ENCODE results near the gene SCN8A. TPM values are rescaled to one million over a fixed set of nuclear protein-coding genes. Genes with fewer than 3 reads are reported as not detected.
"Not testable (repeated sequence)": the region's sequence is repeated elsewhere in the genome, so short reads cannot be mapped to it uniquely, and the experiment has no call there.

Gene SCN8A
- total RNA-seq, 1 donor from 2014 or later = 2.7 TPM

GRCh38 chr12:51797301-51797700 is 206.3 kb downstream of the SCN8A start:
- H3K9me3 Mint-ChIP-seq = no peaks in the 10 kb centered on the region
- H3K27ac Mint-ChIP-seq = no peak overlapping the region
- TF ChIP-seq, protein P1, sequence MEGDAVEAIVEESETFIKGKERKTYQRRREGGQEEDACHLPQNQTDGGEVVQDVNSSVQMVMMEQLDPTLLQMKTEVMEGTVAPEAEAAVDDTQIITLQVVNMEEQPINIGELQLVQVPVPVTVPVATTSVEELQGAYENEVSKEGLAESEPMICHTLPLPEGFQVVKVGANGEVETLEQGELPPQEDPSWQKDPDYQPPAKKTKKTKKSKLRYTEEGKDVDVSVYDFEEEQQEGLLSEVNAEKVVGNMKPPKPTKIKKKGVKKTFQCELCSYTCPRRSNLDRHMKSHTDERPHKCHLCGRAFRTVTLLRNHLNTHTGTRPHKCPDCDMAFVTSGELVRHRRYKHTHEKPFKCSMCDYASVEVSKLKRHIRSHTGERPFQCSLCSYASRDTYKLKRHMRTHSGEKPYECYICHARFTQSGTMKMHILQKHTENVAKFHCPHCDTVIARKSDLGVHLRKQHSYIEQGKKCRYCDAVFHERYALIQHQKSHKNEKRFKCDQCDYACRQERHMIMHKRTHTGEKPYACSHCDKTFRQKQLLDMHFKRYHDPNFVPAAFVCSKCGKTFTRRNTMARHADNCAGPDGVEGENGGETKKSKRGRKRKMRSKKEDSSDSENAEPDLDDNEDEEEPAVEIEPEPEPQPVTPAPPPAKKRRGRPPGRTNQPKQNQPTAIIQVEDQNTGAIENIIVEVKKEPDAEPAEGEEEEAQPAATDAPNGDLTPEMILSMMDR (IDR thresholded peaks at IDR 0.05; ENCODE audit: unreplicated experiment) = no peak
- H3K27me3 Mint-ChIP-seq (ENCODE audit: low read depth) = no peaks in the 10 kb centered on the region
- H3K4me1 Mint-ChIP-seq = no peaks in the 10 kb centered on the region
- peaks cover 2% of the 10 kb centered on the region for H3K36me3 Mint-ChIP-seq
- no peak for DNase-seq (ENCODE audit: low spot score in 2 of 2, unreplicated experiment in 2 of 2)
- H3K4me3 Mint-ChIP-seq = no peak overlapping the region

GRCh38 chr12:51798051-51798450 is 207.0 kb downstream of the SCN8A start:
- H3K27me3 Mint-ChIP-seq (ENCODE audit: low read depth); H3K4me1 Mint-ChIP-seq; DNase-seq (ENCODE audit: low spot score in 2 of 2, unreplicated experiment in 2 of 2); H3K36me3 Mint-ChIP-seq; H3K27ac Mint-ChIP-seq; H3K9me3 Mint-ChIP-seq; H3K4me3 Mint-ChIP-seq: not testable (repeated sequence)

DNA sequence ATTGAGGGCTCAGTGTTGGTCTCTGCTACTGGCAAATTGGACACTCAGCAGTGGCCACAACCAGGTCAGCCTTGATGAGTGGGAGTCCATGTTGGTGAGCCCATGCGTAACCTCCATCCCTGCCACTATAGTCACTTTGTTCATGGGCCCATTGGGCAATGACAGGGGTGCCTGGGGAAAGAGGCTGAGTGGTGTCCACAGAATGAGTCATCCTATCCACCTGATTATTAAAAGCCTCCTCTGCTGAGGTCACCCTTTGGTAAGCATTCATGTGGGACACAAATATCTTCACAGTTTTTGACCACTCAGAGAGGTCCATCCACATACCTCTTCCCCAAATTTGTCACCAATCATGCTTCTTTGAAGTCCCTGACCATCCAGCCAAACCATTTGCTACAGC is 207.5 kb downstream of the SCN8A start:
- H3K27me3 Mint-ChIP-seq (ENCODE audit: low read depth) = no peaks in the 10 kb centered on the region
- no peaks in the 10 kb centered on the region for H3K9me3 Mint-ChIP-seq
- TF ChIP-seq, protein P1 (IDR thresholded peaks at IDR 0.05; ENCODE audit: unreplicated experiment) = no peak
- H3K27ac Mint-ChIP-seq = no peak overlapping the region
- no peaks in the 10 kb centered on the region for H3K4me1 Mint-ChIP-seq
- no peak for DNase-seq (ENCODE audit: low spot score in 2 of 2, unreplicated experiment in 2 of 2)
- H3K36me3 Mint-ChIP-seq = no peaks in the 10 kb centered on the region
- no peak overlapping the region for H3K4me3 Mint-ChIP-seq

- TF ChIP-seq, protein P1 (IDR thresholded peaks at IDR 0.05; ENCODE audit: unreplicated experiment) = no peak
- Mint-ChIP-seq H3K36me3 (no peaks in the 10 kb centered on the region), H3K27me3 (ENCODE audit: low read depth) (no peaks in the 10 kb centered on the region), H3K27ac (no peak overlapping the region), H3K4me1 (no peaks in the 10 kb centered on the region), H3K9me3 (no peaks in the 10 kb centered on the region), H3K4me3 (no peak overlapping the region)
- no peak for DNase-seq (ENCODE audit: low spot score in 2 of 2, unreplicated experiment in 2 of 2)
Measured at GRCh38 chr12:51801027-51801426, 210.0 kb downstream of the SCN8A start.

DNA sequence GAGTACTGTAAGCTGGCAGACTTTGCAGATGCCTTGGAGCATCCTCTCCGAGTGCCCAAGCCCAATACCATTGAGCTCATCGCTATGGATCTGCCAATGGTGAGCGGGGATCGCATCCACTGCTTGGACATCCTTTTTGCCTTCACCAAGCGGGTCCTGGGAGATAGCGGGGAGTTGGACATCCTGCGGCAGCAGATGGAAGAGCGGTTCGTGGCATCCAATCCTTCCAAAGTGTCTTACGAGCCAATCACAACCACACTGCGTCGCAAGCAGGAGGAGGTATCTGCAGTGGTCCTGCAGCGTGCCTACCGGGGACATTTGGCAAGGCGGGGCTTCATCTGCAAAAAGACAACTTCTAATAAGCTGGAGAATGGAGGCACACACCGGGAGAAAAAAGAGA is 215.9 kb downstream of the SCN8A start:
- TF ChIP-seq, protein P1 (IDR thresholded peaks at IDR 0.05; ENCODE audit: unreplicated experiment) = no peak
- Mint-ChIP-seq H3K27ac (no peak overlapping the region), H3K4me3 (no peak overlapping the region), H3K4me1 (no peaks in the 10 kb centered on the region), H3K27me3 (ENCODE audit: low read depth) (no peaks in the 10 kb centered on the region), H3K9me3 (no peaks in the 10 kb centered on the region), H3K36me3 (no peaks in the 10 kb centered on the region)
- DNase-seq (ENCODE audit: low spot score in 2 of 2, unreplicated experiment in 2 of 2) = no peak

DNA sequence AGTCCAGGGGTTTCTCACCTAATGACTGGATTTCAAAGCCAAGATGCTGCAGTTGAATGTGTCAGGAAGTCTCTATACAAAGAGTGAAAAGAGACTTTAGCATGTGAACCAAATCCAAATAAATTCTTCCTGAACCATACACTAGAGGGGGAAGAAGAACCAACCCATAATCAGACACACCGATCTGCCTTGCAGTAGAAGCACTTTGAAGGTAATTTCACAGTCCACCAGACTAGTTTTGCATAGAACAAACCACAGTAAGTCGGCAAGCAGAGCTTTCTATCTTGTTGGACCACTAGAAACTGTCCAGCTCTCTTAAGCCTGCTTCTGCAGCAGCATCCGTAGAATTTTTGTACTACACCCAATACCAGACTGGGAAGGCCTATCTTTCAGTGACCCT is 218.2 kb downstream of the SCN8A start:
- Mint-ChIP-seq H3K36me3 (no peaks in the 10 kb centered on the region), H3K27ac (no peak overlapping the region), H3K27me3 (ENCODE audit: low read depth) (peaks cover 2% of the 10 kb centered on the region), H3K4me1 (no peaks in the 10 kb centered on the region), H3K4me3 (no peak overlapping the region), H3K9me3 (no peaks in the 10 kb centered on the region)
- DNase-seq (ENCODE audit: low spot score in 2 of 2, unreplicated experiment in 2 of 2) = no peak
- TF ChIP-seq, protein P1 (IDR thresholded peaks at IDR 0.05; ENCODE audit: unreplicated experiment) = no peak
